PC-3 (cell line): ENCODE data around the gene IFNW1. TPM values are rescaled to one million over a fixed set of nuclear protein-coding genes. Genes with fewer than 3 reads are reported as not detected.

Source experiments
- ATAC-seq: fragments of 200-7000 bp; cut with Tn5 transposase; 2 replicates; pipeline ENCODE4 v1.9.1; 2020; ENCODE audit warnings: mild to moderate bottlenecking, moderate library complexity
- BruUV-seq: library from RNA; stranded (reverse); fragments of 400-500 nt; replicated peaks from 2 replicates; lab custom pipeline; 2021; lab: Mats Ljungman, UMichigan
- CTCF ChIA-PET: fragments of 300-600 bp; sonication (Branson Sonifier 250); formaldehyde crosslinking; loops from one replicate; lab custom pipeline; 2022; ENCODE audit warnings: antibody characterized with exemption; lab: Charles Lee
- POLR2A ChIA-PET: fragments of 300-600 bp; sonication (Branson Sonifier 250); formaldehyde crosslinking; loops from one replicate; lab custom pipeline; 2022; ENCODE audit warnings: antibody characterized with exemption; ENCODE audit not compliant: unreplicated experiment; lab: Charles Lee
- DNase-seq: peaks from one replicate; pipeline ENCODE4 v3.0.0-alpha.2; 2015
- H2AFZ ChIP-seq: fragments of 300-600 bp; sonication (generic); 2 replicates; pipeline ENCODE4 v1.6.0; 2016; ENCODE audit warnings: antibody characterized with exemption, low read length
- H3F3A ChIP-seq: fragments of 300-600 bp; sonication (generic); one replicate; pipeline ENCODE4 v1.6.0; 2017; ENCODE audit warnings: antibody characterized with exemption, low read length, control low read depth, mild to moderate bottlenecking; ENCODE audit not compliant: unreplicated experiment
- H3K27ac ChIP-seq: fragments of 300-600 bp; sonication (generic); 2 replicates; pipeline ENCODE4 v1.5.1; 2016; ENCODE audit warnings: mild to moderate bottlenecking, low read length
- H3K27me3 ChIP-seq: fragments of 300-600 bp; sonication (generic); 2 replicates; pipeline ENCODE4 v1.6.1; 2016; ENCODE audit warnings: low read length, mixed read lengths
- H3K36me3 ChIP-seq: fragments of 300-600 bp; sonication (generic); 2 replicates; pipeline ENCODE4 v1.6.1; 2016; ENCODE audit warnings: low read depth, mixed run types, low read length, mixed read lengths
- H3K4me1 ChIP-seq: fragments of 300-600 bp; sonication (generic); 2 replicates; pipeline ENCODE4 v1.5.1; 2016; ENCODE audit warnings: low read length; ENCODE audit not compliant: insufficient read depth
- H3K4me2 ChIP-seq: fragments of 300-600 bp; sonication (generic); 2 replicates; pipeline ENCODE4 v1.6.0; 2016; ENCODE audit warnings: low read length
- H3K4me3 ChIP-seq: fragments of 300-600 bp; sonication (generic); 2 replicates; pipeline ENCODE4 v1.5.1; 2016; ENCODE audit warnings: mild to moderate bottlenecking, low read length, mixed read lengths
- H3K79me2 ChIP-seq: fragments of 300-600 bp; sonication (generic); 2 replicates; pipeline ENCODE4 v1.6.1; 2017; ENCODE audit warnings: low read length, mixed read lengths
- H3K9ac ChIP-seq: fragments of 300-600 bp; sonication (generic); 2 replicates; pipeline ENCODE4 v1.6.0; 2016; ENCODE audit warnings: mild to moderate bottlenecking, low read length
- H3K9me2 ChIP-seq: fragments of 300-600 bp; sonication (generic); replicated peaks from 2 replicates; pipeline ENCODE4 v1.6.1; 2016; ENCODE audit warnings: mixed run types, low read length, mixed read lengths
- H3K9me3 ChIP-seq: fragments of 300-600 bp; sonication (generic); 2 replicates; pipeline ENCODE4 v1.6.1; 2016; ENCODE audit warnings: low read length, mixed read lengths
- H4K20me1 ChIP-seq: fragments of 300-600 bp; sonication (generic); 2 replicates; pipeline ENCODE4 v1.6.1; 2016; ENCODE audit warnings: low read length, mixed read lengths
- EZH2 ChIP-seq: fragments of 300-600 bp; sonication (generic); IDR thresholded peaks from one replicate; pipeline ENCODE4 v1.6.1; 2017; ENCODE audit warnings: antibody characterized with exemption, mild to moderate bottlenecking, low read length; ENCODE audit not compliant: unreplicated experiment
- EZH2phosphoT487 ChIP-seq: fragments of 300-600 bp; sonication (generic); IDR thresholded peaks from 2 replicates; pipeline ENCODE4 v1.6.1; 2018; ENCODE audit warnings: mild to moderate bottlenecking, antibody characterized with exemption, low read length, borderline replicate concordance
- intact Hi-C: fragments of 100-400 bp; cut with micrococcal nuclease; formaldehyde crosslinking; loops from 2 replicates; pipeline ENCODE4 v1.9.0; 2023
- total RNA-seq: library from RNA; depleted of rRNA; stranded (reverse); fragments of >200 nt; gene quantifications from 2 replicates; pipeline ENCODE4 v1.2.3, GENCODE V29; 2014
- TF ChIP-seq, protein P1 (sequence below): fragments of 300-600 bp; sonication (generic); conservative IDR thresholded peaks from 2 replicates; pipeline ENCODE4 v1.5.1; 2017; ENCODE audit warnings: antibody characterized with exemption, low read depth, mild to moderate bottlenecking, low read length

Gene IFNW1
- total RNA-seq, 1 experiment from 2014 or later: not detected

DNA sequence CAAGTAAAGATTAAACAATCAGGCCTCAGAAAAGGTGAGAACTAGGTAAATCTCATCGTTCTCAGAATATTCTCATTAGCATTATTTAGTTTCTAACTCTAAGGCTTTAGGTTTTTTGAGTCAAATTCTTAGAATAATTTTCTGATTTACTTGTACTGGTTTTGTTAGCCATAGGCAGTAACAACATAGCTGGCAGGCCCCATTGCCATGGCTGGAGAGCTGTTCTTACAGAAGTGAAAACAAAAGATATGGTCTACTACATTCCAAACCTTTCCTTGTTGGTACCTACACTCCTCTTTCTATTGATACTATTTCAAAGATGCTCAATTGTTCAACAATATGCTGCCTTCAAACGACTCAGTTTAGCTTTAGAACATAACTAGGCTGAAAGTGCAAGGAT lies 27.3 kb downstream of the IFNW1 start:
- no peak overlapping the region for H3K9ac ChIP-seq
- H3K4me2 ChIP-seq: no peak overlapping the region
- H3F3A ChIP-seq: no peaks in the 10 kb centered on the region
- POLR2A ChIA-PET: no interaction called here
- TF ChIP-seq, protein P1, sequence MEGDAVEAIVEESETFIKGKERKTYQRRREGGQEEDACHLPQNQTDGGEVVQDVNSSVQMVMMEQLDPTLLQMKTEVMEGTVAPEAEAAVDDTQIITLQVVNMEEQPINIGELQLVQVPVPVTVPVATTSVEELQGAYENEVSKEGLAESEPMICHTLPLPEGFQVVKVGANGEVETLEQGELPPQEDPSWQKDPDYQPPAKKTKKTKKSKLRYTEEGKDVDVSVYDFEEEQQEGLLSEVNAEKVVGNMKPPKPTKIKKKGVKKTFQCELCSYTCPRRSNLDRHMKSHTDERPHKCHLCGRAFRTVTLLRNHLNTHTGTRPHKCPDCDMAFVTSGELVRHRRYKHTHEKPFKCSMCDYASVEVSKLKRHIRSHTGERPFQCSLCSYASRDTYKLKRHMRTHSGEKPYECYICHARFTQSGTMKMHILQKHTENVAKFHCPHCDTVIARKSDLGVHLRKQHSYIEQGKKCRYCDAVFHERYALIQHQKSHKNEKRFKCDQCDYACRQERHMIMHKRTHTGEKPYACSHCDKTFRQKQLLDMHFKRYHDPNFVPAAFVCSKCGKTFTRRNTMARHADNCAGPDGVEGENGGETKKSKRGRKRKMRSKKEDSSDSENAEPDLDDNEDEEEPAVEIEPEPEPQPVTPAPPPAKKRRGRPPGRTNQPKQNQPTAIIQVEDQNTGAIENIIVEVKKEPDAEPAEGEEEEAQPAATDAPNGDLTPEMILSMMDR: no peak
- TF ChIP-seq EZH2phosphoT487 (no peak), EZH2 (no peak)
- no peak for ATAC-seq
- no peak overlapping the region for H2AFZ ChIP-seq
- no peak overlapping the region for H3K4me3 ChIP-seq
- intact Hi-C loops: no loop called here
- no peaks in the 10 kb centered on the region for H3K4me1 ChIP-seq
- no TSS peak for BruUV-seq
- no peaks in the 10 kb centered on the region for H3K79me2 ChIP-seq
- H3K9me2 ChIP-seq: no peaks in the 10 kb centered on the region
- no peaks in the 10 kb centered on the region for H4K20me1 ChIP-seq
- no peaks in the 10 kb centered on the region for H3K36me3 ChIP-seq
- no peak for DNase-seq
- no peaks in the 10 kb centered on the region for H3K9me3 ChIP-seq
- no peak overlapping the region for H3K27ac ChIP-seq
- CTCF ChIA-PET: no interaction called here
- peaks cover 38% of the 10 kb centered on the region for H3K27me3 ChIP-seq

- intact Hi-C loops: loop anchor here (1.0 kb wide), 2 partner anchors 226 to 487 kb away; no protein-coding TSS in a partner anchor
- Histone ChIP-seq H2AFZ (no peak overlapping the region), H3K36me3 (no peaks in the 10 kb centered on the region), H3K27ac (no peak overlapping the region), H3K4me1 (no peaks in the 10 kb centered on the region), H3K79me2 (no peaks in the 10 kb centered on the region), H3K9me2 (no peaks in the 10 kb centered on the region), H3K9me3 (no peaks in the 10 kb centered on the region), H3K27me3 (peaks cover 15% of the 10 kb centered on the region), H3K4me3 (no peak overlapping the region), H3K4me2 (no peak overlapping the region), H4K20me1 (no peaks in the 10 kb centered on the region), H3F3A (no peaks in the 10 kb centered on the region), H3K9ac (no peak overlapping the region)
- DNase-seq: peak; percentile 79
- POLR2A ChIA-PET: interaction anchor here (0.6 kb wide), 1 partner anchor 347 kb away, joined by 6 read pairs; no protein-coding TSS in a partner anchor
- TF ChIP-seq, protein P1: peak; percentile 78
- TF ChIP-seq EZH2: no peak
- peak; percentile 96 for ATAC-seq
- CTCF ChIA-PET: interaction anchor here (0.5 to 2.1 kb wide), 10 partner anchors 32 to 486 kb away, joined by 3 to 12 read pairs (median 4); no protein-coding TSS in a partner anchor
- no TSS peak for BruUV-seq
These were observed 30.7 kb downstream of the IFNW1 start for GRCh38 chr9:21110708-21111576.

GRCh38 chr9:21104787-21105186 lies 36.8 kb downstream of the IFNW1 start:
- ChIA-PET CTCF (no interaction called here), POLR2A (no interaction called here)
- DNase-seq (no peak), ATAC-seq (no peak)
- no peak for TF ChIP-seq EZH2
- TF ChIP-seq EZH2phosphoT487: no peak
- TF ChIP-seq, protein P1: no peak
- Histone ChIP-seq H3K9me2 (no peaks in the 10 kb centered on the region), H3K9ac (no peak overlapping the region), H3K36me3 (no peaks in the 10 kb centered on the region), H3K9me3 (no peaks in the 10 kb centered on the region), H3K79me2 (no peaks in the 10 kb centered on the region), H3K27ac (no peak overlapping the region), H3F3A (no peaks in the 10 kb centered on the region), H4K20me1 (no peaks in the 10 kb centered on the region), H3K4me3 (no peak overlapping the region), H2AFZ (no peak overlapping the region), H3K4me2 (no peak overlapping the region), H3K27me3 (no peaks in the 10 kb centered on the region), H3K4me1 (no peaks in the 10 kb centered on the region)
- no TSS peak for BruUV-seq
- intact Hi-C loops: loop anchor here (5.0 to 10.0 kb wide), 3 partner anchors 117 to 750 kb away; no protein-coding TSS in a partner anchor
